Activated T-helper 17 cell treated with anti-CD3 and anti-CD28 coated beads, Interleukin-2, amount 50 U/mL, for 72 hours (primary cell): ENCODE measurements around the gene TEX26. TPM values are rescaled to one million over a fixed set of nuclear protein-coding genes. Genes with fewer than 3 reads are reported as not detected.

Experiments used
- ATAC-seq: fragments of 150-1000 bp; cut with Tn5 transposase; replicated peaks from 2 replicates; pipeline ENCODE4 v1.10.0; 2021; ENCODE audit warnings: mild to moderate bottlenecking, moderate library complexity
- H3K27ac Mint-ChIP-seq: one replicate; pipeline ENCODE4 v1.8.0; 2022; ENCODE audit warnings: mixed read lengths
- H3K27me3 Mint-ChIP-seq: one replicate; pipeline ENCODE4 v1.8.0; 2022; ENCODE audit warnings: mixed read lengths
- H3K36me3 Mint-ChIP-seq: one replicate; pipeline ENCODE4 v1.8.0; 2022; ENCODE audit warnings: low read depth, mild to moderate bottlenecking, mixed read lengths
- H3K4me1 Mint-ChIP-seq: one replicate; pipeline ENCODE4 v1.8.0; 2022; ENCODE audit warnings: mixed read lengths
- H3K4me3 Mint-ChIP-seq: one replicate; pipeline ENCODE4 v1.8.0; 2022; ENCODE audit warnings: mild to moderate bottlenecking, mixed read lengths
- H3K9me3 Mint-ChIP-seq: one replicate; pipeline ENCODE4 v1.8.0; 2022; ENCODE audit warnings: mixed read lengths
- total RNA-seq, 2 donors: library from RNA; stranded (reverse); gene quantifications; one replicate each; pipeline ENCODE4 v1.2.3, GENCODE V29; 2022

The TEX26 gene
- total RNA-seq, 2 donors from 2014 or later = not detected

GRCh38 chr13:30933354-30933670 lies 856 bp downstream of the TEX26 start:
- H3K27ac Mint-ChIP-seq = no peak overlapping the region
- H3K9me3 Mint-ChIP-seq = peaks cover 4% of the 10 kb centered on the region
- H3K36me3 Mint-ChIP-seq = no peaks in the 10 kb centered on the region
- no peaks in the 10 kb centered on the region for H3K4me1 Mint-ChIP-seq
- H3K27me3 Mint-ChIP-seq = peaks cover 42% of the 10 kb centered on the region
- no peak overlapping the region for H3K4me3 Mint-ChIP-seq
- no peak for ATAC-seq

DNA sequence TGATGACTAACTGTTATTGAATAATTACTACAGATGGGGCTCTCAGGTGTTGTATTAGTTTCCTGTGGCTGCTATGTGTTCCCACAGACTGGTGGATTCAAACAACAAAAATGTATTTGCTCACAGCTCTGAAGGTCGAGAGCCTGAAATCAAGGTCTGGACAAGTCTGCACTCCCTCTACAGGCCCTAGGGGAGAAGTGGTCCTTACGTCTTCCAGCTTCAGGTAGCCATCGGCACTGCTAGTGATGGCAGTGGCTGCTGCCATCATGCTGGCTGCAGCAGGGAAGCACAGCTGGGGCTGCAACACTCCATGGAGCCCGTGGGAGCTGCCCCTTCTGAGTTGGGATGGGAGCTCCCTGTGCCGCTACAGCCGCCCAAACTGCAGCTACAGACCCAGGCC lies 1.9 kb downstream of the TEX26 start:
- Mint-ChIP-seq H3K9me3 (peaks cover 4% of the 10 kb centered on the region), H3K4me1 (no peaks in the 10 kb centered on the region), H3K27ac (no peak overlapping the region), H3K27me3 (peaks cover 39% of the 10 kb centered on the region), H3K36me3 (no peaks in the 10 kb centered on the region), H3K4me3 (no peak overlapping the region)
- no peak for ATAC-seq

- H3K27ac Mint-ChIP-seq = no peak overlapping the region
- H3K9me3 Mint-ChIP-seq = peaks cover 4% of the 10 kb centered on the region
- no peaks in the 10 kb centered on the region for H3K4me1 Mint-ChIP-seq
- ATAC-seq = no peak
- no peak overlapping the region for H3K4me3 Mint-ChIP-seq
- peaks cover 35% of the 10 kb centered on the region for H3K27me3 Mint-ChIP-seq
- no peaks in the 10 kb centered on the region for H3K36me3 Mint-ChIP-seq
Measured at GRCh38 chr13:30934803-30935202, 2.3 kb downstream of the TEX26 start.

DNA sequence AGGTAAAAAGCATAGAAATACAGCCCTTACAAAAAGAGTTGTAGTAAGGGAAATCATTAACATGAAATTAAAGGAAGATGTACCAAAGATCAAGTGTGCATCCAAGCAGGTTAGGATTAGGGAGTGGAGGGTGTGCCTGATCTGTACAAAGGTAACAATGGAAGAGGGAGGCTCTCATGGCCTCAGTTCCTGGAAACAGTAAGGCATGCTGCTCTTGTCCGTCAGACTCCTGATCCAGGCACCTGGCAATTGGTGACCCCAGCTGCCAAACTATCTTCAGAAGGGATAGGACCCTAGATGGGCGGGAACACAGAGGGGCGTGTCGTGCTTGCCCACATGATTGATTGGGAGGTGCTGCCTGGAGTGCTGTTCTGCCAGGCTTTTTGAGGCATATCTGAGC lies 4.5 kb downstream of the TEX26 start:
- H3K27ac Mint-ChIP-seq = no peak overlapping the region
- no peaks in the 10 kb centered on the region for H3K4me1 Mint-ChIP-seq
- no peak for ATAC-seq
- H3K9me3 Mint-ChIP-seq = peaks cover 4% of the 10 kb centered on the region
- peaks cover 20% of the 10 kb centered on the region for H3K27me3 Mint-ChIP-seq
- H3K36me3 Mint-ChIP-seq = no peaks in the 10 kb centered on the region
- no peak overlapping the region for H3K4me3 Mint-ChIP-seq

GRCh38 chr13:30943881-30944280 lies 11.4 kb downstream of the TEX26 start:
- Mint-ChIP-seq H3K36me3 (no peaks in the 10 kb centered on the region), H3K4me3 (no peak overlapping the region), H3K27me3 (peaks cover 34% of the 10 kb centered on the region), H3K9me3 (peaks cover 8% of the 10 kb centered on the region), H3K27ac (no peak overlapping the region), H3K4me1 (no peaks in the 10 kb centered on the region)
- no peak for ATAC-seq

DNA sequence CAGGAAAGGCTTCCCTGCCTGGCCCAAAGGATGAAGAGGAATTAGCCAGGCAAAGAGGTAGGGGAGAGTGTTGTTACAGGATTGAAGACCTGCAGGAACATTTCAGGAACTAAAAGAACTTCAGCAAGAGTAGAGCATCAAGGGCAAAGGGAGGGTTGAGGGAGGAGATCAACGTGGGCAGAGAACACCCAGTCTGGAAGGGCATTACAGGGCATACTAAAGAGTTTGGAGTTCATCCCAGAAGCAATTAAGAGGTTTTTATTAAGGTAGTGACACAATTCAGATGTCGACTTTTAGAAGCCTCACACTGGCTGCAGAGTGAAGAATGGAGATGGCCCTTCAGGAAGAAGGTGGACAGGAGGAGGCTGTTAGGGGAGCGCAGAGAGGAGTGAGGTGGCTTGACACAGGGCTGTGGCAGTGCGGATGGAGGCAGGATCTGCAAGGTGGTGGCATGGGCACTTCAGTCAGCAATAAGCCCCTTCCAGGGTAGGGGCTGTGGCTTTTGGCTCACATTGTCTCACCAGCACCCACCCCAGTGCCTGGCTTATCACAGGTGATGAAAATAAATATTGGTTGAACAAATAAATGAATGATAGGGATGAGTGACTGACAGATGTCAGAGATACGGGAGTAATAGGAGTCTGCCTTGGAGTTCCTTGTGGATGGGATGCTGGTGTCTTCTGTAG lies 24.9 kb downstream of the TEX26 start:
- peaks cover 16% of the 10 kb centered on the region for H3K9me3 Mint-ChIP-seq
- H3K36me3 Mint-ChIP-seq = no peaks in the 10 kb centered on the region
- H3K4me1 Mint-ChIP-seq = no peaks in the 10 kb centered on the region
- H3K4me3 Mint-ChIP-seq = no peak overlapping the region
- peaks cover 49% of the 10 kb centered on the region for H3K27me3 Mint-ChIP-seq
- H3K27ac Mint-ChIP-seq = no peak overlapping the region
- ATAC-seq = no peak

- no peak for ATAC-seq
- H3K9me3 Mint-ChIP-seq = peaks cover 16% of the 10 kb centered on the region
- no peak overlapping the region for H3K4me3 Mint-ChIP-seq
- H3K27me3 Mint-ChIP-seq = peaks cover 47% of the 10 kb centered on the region
- no peak overlapping the region for H3K27ac Mint-ChIP-seq
- no peaks in the 10 kb centered on the region for H3K36me3 Mint-ChIP-seq
- no peaks in the 10 kb centered on the region for H3K4me1 Mint-ChIP-seq
Measured at GRCh38 chr13:30959678-30960077, 27.2 kb downstream of the TEX26 start.

- no peak overlapping the region for H3K27ac Mint-ChIP-seq
- no peaks in the 10 kb centered on the region for H3K4me1 Mint-ChIP-seq
- no peaks in the 10 kb centered on the region for H3K36me3 Mint-ChIP-seq
- H3K27me3 Mint-ChIP-seq = peaks cover 33% of the 10 kb centered on the region
- H3K9me3 Mint-ChIP-seq = peaks cover 6% of the 10 kb centered on the region
- ATAC-seq = no peak
- no peak overlapping the region for H3K4me3 Mint-ChIP-seq
Measured at GRCh38 chr13:30963791-30964190, 31.3 kb downstream of the TEX26 start.

- no peak overlapping the region for H3K4me3 Mint-ChIP-seq
- ATAC-seq = no peak
- H3K4me1 Mint-ChIP-seq = no peaks in the 10 kb centered on the region
- no peaks in the 10 kb centered on the region for H3K36me3 Mint-ChIP-seq
- no peak overlapping the region for H3K27ac Mint-ChIP-seq
- H3K27me3 Mint-ChIP-seq = peaks cover 30% of the 10 kb centered on the region
- H3K9me3 Mint-ChIP-seq = peaks cover 6% of the 10 kb centered on the region
Measured at GRCh38 chr13:30965380-30965779, 32.9 kb downstream of the TEX26 start.

GRCh38 chr13:30966101-30966500 lies 33.6 kb downstream of the TEX26 start:
- no peak overlapping the region for H3K27ac Mint-ChIP-seq
- H3K27me3 Mint-ChIP-seq = peaks cover 33% of the 10 kb centered on the region
- ATAC-seq = no peak
- peaks cover 6% of the 10 kb centered on the region for H3K9me3 Mint-ChIP-seq
- no peaks in the 10 kb centered on the region for H3K36me3 Mint-ChIP-seq
- H3K4me1 Mint-ChIP-seq = no peaks in the 10 kb centered on the region
- H3K4me3 Mint-ChIP-seq = no peak overlapping the region

DNA sequence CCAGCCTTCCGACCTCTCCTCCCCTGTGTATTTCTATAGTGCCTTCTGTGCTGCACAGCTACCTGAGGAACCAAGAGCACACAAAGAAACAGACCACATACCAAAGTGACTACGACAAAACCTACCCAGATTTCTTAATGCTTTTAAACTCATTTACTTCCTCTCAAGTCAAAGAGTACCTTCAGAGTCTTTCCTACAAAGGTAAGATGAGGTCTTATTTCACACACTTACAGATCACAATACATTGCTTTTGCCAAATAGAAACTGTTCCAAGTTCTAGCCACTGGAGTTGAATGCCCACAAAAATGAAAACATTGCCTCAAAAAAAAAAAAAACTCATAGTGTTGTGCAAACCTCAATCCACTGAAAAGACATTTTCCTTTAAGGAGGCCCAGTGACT lies 36.4 kb downstream of the TEX26 start:
- H3K9me3 Mint-ChIP-seq = no peaks in the 10 kb centered on the region

DNA sequence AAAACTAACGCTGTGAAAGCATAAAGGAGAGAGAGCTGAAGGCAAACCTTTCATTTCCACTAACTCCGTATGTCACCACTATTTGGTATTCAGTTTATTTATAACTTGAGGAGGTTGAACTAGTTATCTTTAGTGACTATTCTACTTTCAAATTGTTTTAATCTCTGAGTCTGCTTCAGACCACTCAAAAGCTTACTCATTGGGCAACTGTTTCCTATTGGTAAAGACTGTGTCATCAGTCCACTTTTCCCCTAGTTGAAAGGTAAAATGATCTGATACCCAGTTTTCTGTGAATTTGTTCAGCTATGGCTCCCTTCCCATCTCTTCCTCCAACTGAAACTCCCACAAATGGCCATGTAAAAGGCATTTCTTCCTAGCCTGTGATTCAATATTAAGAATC lies 39.1 kb downstream of the TEX26 start:
- no peaks in the 10 kb centered on the region for H3K4me1 Mint-ChIP-seq
- no peaks in the 10 kb centered on the region for H3K36me3 Mint-ChIP-seq
- no peak overlapping the region for H3K4me3 Mint-ChIP-seq
- peaks cover 24% of the 10 kb centered on the region for H3K27me3 Mint-ChIP-seq
- no peak overlapping the region for H3K27ac Mint-ChIP-seq
- no peaks in the 10 kb centered on the region for H3K9me3 Mint-ChIP-seq
- ATAC-seq = no peak

More for the DNA sequence above, 36.4 kb downstream of the TEX26 start:
- H3K27ac Mint-ChIP-seq = no peak overlapping the region
- H3K4me1 Mint-ChIP-seq = no peaks in the 10 kb centered on the region
- no peaks in the 10 kb centered on the region for H3K36me3 Mint-ChIP-seq
- ATAC-seq = no peak
- H3K27me3 Mint-ChIP-seq = peaks cover 26% of the 10 kb centered on the region
- no peak overlapping the region for H3K4me3 Mint-ChIP-seq

DNA sequence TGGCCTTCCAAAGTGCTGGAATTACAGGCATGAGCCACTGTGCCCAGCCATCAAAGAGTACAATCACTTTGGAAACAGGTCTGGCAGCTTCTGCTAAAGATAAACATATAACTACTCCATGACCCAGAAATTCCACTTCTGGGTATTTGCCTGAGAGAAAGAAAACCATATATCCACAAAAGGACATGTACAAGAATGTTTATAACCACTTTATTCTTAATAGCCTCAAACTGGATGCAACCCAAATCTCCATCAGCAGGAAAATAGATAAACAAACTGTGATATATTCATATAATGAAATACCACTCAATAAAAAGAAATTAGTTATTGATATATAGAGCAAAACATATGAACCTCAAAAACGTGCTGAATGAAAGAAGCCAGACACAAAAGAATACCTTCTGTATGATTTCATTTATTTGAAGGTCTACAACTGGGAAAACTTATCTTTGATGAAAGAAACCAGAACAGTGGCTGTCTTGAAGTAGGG lies 40.5 kb downstream of the TEX26 start:
- Mint-ChIP-seq H3K36me3 (no peaks in the 10 kb centered on the region), H3K27ac (no peak overlapping the region), H3K4me3 (no peak overlapping the region), H3K9me3 (no peaks in the 10 kb centered on the region), H3K27me3 (peaks cover 20% of the 10 kb centered on the region), H3K4me1 (no peaks in the 10 kb centered on the region)
- no peak for ATAC-seq

DNA sequence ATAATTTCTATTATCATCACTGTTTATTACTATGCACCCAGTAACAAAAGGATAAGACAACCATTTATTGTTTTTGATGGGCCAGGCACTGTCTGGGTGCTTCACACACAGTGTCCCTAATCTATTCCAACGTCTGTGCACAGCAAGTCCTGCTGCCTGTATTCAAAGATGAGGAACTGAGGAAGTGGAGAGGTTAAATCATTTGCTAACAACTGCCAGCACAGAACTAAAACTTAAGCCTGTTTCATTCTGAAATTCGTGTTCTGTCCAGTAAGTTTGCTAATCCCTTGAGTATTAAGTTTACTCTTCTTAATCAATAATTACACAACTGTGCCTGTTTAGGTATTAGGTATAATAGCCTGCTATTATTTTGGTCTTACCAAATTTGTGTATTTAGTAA lies 41.9 kb downstream of the TEX26 start:
- Mint-ChIP-seq H3K4me1 (no peaks in the 10 kb centered on the region), H3K27me3 (peaks cover 20% of the 10 kb centered on the region), H3K36me3 (no peaks in the 10 kb centered on the region), H3K9me3 (no peaks in the 10 kb centered on the region), H3K4me3 (no peak overlapping the region), H3K27ac (no peak overlapping the region)
- ATAC-seq = no peak

DNA sequence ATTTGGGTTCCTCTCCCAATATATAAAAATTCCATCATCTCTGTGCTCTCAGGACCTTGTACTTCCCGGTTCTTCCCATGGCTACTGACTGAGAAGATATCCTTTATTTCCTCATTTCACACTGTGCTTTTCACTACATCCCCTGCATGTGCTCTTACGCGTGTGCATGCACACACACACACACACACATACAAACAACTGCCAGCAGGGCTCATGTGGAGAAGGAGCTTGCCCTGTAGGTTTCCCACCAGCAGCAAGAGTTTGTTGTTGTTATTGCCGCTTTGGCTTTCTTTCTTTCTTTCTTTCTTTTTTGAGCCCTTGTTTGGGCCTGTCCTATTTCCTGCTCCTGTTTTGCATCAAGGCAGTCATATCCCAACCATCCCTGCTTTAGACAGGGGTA lies 43.6 kb downstream of the TEX26 start:
- no peak overlapping the region for H3K4me3 Mint-ChIP-seq
- ATAC-seq = no peak
- H3K27ac Mint-ChIP-seq = no peak overlapping the region

More for the DNA sequence above, 43.6 kb downstream of the TEX26 start:
- Mint-ChIP-seq H3K27me3 (peaks cover 14% of the 10 kb centered on the region), H3K36me3 (no peaks in the 10 kb centered on the region), H3K9me3 (no peaks in the 10 kb centered on the region), H3K4me1 (no peaks in the 10 kb centered on the region)
